DOHH2 (cell line): ENCODE data around the gene ADAMTS7.

Source experiments
- H3F3A ChIP-seq: fragments of 200-600 bp; sonication (generic), shearing (Covaris generic); 2 replicates; pipeline ENCODE4 v1.6.0; 2016; ENCODE audit warnings: antibody characterized with exemption, mild to moderate bottlenecking; ENCODE audit not compliant: control insufficient read depth, insufficient read depth
- H3K27ac ChIP-seq: fragments of 200-600 bp; sonication (generic); 2 replicates; pipeline ENCODE4 v1.5.1; 2014; ENCODE audit warnings: low read depth, mild to moderate bottlenecking, low read length, moderate library complexity
- H3K27me3 ChIP-seq: fragments of 200-600 bp; sonication (generic); 2 replicates; pipeline ENCODE4 v1.6.1; 2014; ENCODE audit warnings: mild to moderate bottlenecking, low read length, mixed read lengths; ENCODE audit not compliant: control insufficient read depth
- H3K36me3 ChIP-seq: fragments of 200-600 bp; sonication (generic); 2 replicates; pipeline ENCODE4 v1.6.1; 2014; ENCODE audit warnings: mild to moderate bottlenecking, low read length, moderate library complexity, mixed read lengths; ENCODE audit not compliant: control insufficient read depth
- H3K4me1 ChIP-seq: fragments of 200-600 bp; sonication (generic); 2 replicates; pipeline ENCODE4 v1.6.1; 2014; ENCODE audit warnings: mild to moderate bottlenecking, low read length, mixed read lengths; ENCODE audit not compliant: control insufficient read depth
- H3K4me2 ChIP-seq: fragments of 200-600 bp; sonication (generic); 2 replicates; pipeline ENCODE4 v1.6.0; 2014; ENCODE audit warnings: mild to moderate bottlenecking, low read length, moderate library complexity
- H3K4me3 ChIP-seq: fragments of 200-600 bp; sonication (generic); 2 replicates; pipeline ENCODE4 v1.5.1; 2014; ENCODE audit warnings: mild to moderate bottlenecking, low read length, mixed read lengths
- H3K79me2 ChIP-seq: fragments of 200-600 bp; sonication (generic); 2 replicates; pipeline ENCODE4 v1.6.1; 2014; ENCODE audit warnings: mild to moderate bottlenecking, low read length, mixed read lengths; ENCODE audit not compliant: control insufficient read depth
- H3K9me2 ChIP-seq: fragments of 200-600 bp; sonication (generic); replicated peaks from 2 replicates; pipeline ENCODE4 v1.6.1; 2014; ENCODE audit warnings: mild to moderate bottlenecking, low read length, mixed read lengths; ENCODE audit not compliant: control insufficient read depth
- H3K9me3 ChIP-seq: fragments of 200-600 bp; sonication (generic); 2 replicates; pipeline ENCODE4 v1.6.1; 2014; ENCODE audit warnings: antibody characterized with exemption, low read length, mixed read lengths; ENCODE audit not compliant: control insufficient read depth, insufficient read depth
- H4K20me1 ChIP-seq: fragments of 200-600 bp; sonication (generic); 2 replicates; pipeline ENCODE4 v1.6.0; 2014; ENCODE audit warnings: low read depth, mild to moderate bottlenecking, antibody characterized with exemption, low read length, moderate library complexity; ENCODE audit not compliant: control insufficient read depth, insufficient read depth
- EZH2phosphoT487 ChIP-seq: fragments of 200-600 bp; sonication (generic); IDR thresholded peaks from 2 replicates; pipeline ENCODE4 v1.6.1; 2017; ENCODE audit warnings: borderline replicate concordance, mild to moderate bottlenecking, antibody characterized with exemption, low read length, moderate library complexity, mixed read lengths
- TF ChIP-seq, protein P1 (sequence below): fragments of 200-600 bp; sonication (generic); IDR thresholded peaks from one replicate; pipeline ENCODE4 v1.5.1; 2014; ENCODE audit warnings: antibody characterized with exemption, mild to moderate bottlenecking, low read depth, low read length; ENCODE audit not compliant: poor library complexity, severe bottlenecking

The ADAMTS7 gene

DNA sequence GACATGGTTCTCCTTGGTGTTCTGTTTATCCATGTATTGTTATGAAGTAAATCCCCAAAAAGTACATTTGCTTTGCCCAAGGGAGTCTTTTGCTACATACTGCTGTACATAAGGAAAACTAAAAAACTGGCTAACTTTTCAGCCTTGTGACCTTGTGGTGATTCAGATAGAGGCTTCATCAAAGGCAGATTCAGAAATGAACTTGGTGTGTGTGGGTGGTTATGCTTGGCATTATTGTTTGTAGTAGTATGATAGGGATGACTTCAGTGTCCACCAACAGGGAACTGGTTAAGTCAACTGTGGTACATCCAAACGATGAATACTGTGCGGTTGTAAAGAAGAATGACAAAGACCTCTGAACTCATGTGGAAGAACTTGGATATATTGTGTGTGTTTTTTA is 94.6 kb downstream of the ADAMTS7 start:
- peaks cover 5% of the 10 kb centered on the region; the same call in 1 of the 2 replicates for H3K27me3 ChIP-seq
- no peaks in the 10 kb centered on the region for H3F3A ChIP-seq
- no peaks in the 10 kb centered on the region; the same call in none of the 2 replicates for H3K9me3 ChIP-seq
- H3K27ac ChIP-seq: no peak overlapping the region
- no peaks in the 10 kb centered on the region for H3K9me2 ChIP-seq
- H3K4me3 ChIP-seq: no peak overlapping the region
- peaks cover 8% of the 10 kb centered on the region for H3K4me1 ChIP-seq
- H3K36me3 ChIP-seq: no peaks in the 10 kb centered on the region
- H4K20me1 ChIP-seq: no peaks in the 10 kb centered on the region
- no peaks in the 10 kb centered on the region for H3K79me2 ChIP-seq
- no peak overlapping the region for H3K4me2 ChIP-seq
- no peak for TF ChIP-seq EZH2phosphoT487
- TF ChIP-seq, protein P1, sequence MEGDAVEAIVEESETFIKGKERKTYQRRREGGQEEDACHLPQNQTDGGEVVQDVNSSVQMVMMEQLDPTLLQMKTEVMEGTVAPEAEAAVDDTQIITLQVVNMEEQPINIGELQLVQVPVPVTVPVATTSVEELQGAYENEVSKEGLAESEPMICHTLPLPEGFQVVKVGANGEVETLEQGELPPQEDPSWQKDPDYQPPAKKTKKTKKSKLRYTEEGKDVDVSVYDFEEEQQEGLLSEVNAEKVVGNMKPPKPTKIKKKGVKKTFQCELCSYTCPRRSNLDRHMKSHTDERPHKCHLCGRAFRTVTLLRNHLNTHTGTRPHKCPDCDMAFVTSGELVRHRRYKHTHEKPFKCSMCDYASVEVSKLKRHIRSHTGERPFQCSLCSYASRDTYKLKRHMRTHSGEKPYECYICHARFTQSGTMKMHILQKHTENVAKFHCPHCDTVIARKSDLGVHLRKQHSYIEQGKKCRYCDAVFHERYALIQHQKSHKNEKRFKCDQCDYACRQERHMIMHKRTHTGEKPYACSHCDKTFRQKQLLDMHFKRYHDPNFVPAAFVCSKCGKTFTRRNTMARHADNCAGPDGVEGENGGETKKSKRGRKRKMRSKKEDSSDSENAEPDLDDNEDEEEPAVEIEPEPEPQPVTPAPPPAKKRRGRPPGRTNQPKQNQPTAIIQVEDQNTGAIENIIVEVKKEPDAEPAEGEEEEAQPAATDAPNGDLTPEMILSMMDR: no peak

DNA sequence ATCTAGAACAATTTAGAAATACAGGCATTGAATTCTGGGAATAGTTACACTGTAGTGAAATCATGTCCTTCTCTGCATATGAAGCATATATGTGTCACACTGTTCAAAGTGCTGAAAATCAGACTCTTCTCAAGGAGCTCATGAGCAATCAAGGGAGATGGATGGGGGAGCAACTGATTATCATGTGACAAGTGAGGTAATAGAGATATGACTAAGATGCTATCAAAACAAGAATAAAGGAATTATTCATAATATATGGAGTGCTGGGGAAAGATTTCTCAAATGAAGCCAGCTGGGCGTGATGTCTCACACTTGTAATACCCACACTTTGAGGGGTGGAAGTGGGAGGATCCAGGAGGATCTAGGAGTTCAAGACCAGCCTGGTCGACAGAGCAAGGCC is 95.3 kb downstream of the ADAMTS7 start:
- TF ChIP-seq EZH2phosphoT487: no peak
- TF ChIP-seq, protein P1: no peak
- H3F3A ChIP-seq: no peaks in the 10 kb centered on the region
- H3K27me3 ChIP-seq: peaks cover 5% of the 10 kb centered on the region; the same call in 1 of the 2 replicates
- H3K36me3 ChIP-seq: no peaks in the 10 kb centered on the region
- no peak overlapping the region for H3K27ac ChIP-seq
- peaks cover 8% of the 10 kb centered on the region for H3K4me1 ChIP-seq
- H3K4me3 ChIP-seq: no peak overlapping the region
- no peaks in the 10 kb centered on the region for H4K20me1 ChIP-seq
- no peak overlapping the region for H3K4me2 ChIP-seq
- H3K79me2 ChIP-seq: no peaks in the 10 kb centered on the region
- no peaks in the 10 kb centered on the region for H3K9me2 ChIP-seq
- no peaks in the 10 kb centered on the region; the same call in none of the 2 replicates for H3K9me3 ChIP-seq

DNA sequence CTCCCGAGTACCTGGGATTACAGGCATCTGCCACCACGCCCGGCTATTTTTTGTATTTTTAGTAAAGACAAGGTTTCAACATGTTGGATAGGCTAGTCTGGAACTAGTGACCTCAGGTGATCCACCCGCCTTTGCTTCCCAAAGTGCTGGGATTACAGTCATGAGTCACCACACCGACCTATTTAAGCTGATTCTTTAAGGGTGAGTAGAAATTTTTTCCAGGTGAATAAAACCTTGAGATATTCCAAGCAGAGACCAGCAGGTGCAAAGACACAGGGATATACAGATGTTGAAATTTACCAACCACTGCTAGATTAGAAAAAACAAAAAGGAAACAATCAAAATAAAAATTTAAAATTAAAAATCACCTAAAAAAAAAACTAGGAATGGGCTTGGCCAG is 95.8 kb downstream of the ADAMTS7 start:
- H4K20me1 ChIP-seq: no peaks in the 10 kb centered on the region
- H3K27ac ChIP-seq: no peak overlapping the region
- no peaks in the 10 kb centered on the region for H3K9me2 ChIP-seq
- H3K4me2 ChIP-seq: no peak overlapping the region
- H3K4me3 ChIP-seq: no peak overlapping the region
- H3K36me3 ChIP-seq: no peaks in the 10 kb centered on the region
- no peaks in the 10 kb centered on the region for H3F3A ChIP-seq
- H3K27me3 ChIP-seq: peaks cover 5% of the 10 kb centered on the region; the same call in 1 of the 2 replicates
- no peak for TF ChIP-seq EZH2phosphoT487
- TF ChIP-seq, protein P1: no peak
- H3K4me1 ChIP-seq: peaks cover 8% of the 10 kb centered on the region
- no peaks in the 10 kb centered on the region; the same call in none of the 2 replicates for H3K9me3 ChIP-seq
- no peaks in the 10 kb centered on the region for H3K79me2 ChIP-seq

DNA sequence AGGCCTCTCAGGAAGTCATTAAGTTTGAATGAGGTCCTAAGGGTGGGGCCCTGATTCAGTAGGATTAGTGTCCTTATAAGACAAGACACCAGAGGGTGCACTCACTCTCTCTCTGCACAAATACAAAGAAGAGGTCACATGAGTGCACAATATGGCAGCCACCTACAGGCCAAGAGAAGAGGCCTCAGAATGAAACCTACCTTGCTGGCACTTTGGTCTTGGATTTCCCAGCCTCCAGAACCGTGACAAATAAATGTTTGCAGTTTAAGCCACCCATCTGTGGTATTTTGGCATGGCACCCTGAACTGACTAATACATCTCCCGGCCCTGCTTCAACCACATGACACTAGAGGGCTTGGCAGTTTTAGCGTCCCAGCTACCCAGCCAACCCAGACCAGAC is 96.4 kb downstream of the ADAMTS7 start:
- Histone ChIP-seq H3F3A (no peaks in the 10 kb centered on the region), H3K79me2 (no peaks in the 10 kb centered on the region), H3K4me1 (peaks cover 8% of the 10 kb centered on the region), H3K36me3 (no peaks in the 10 kb centered on the region), H3K27ac (no peak overlapping the region), H3K27me3 (peaks cover 5% of the 10 kb centered on the region; the same call in 1 of the 2 replicates), H3K9me3 (no peaks in the 10 kb centered on the region; the same call in none of the 2 replicates), H3K4me3 (no peak overlapping the region), H3K4me2 (no peak overlapping the region), H4K20me1 (no peaks in the 10 kb centered on the region), H3K9me2 (no peaks in the 10 kb centered on the region)
- no peak for TF ChIP-seq EZH2phosphoT487
- TF ChIP-seq, protein P1: peak; percentile 33
